Measurements from ENCODE around the gene IQCN.

DNA sequence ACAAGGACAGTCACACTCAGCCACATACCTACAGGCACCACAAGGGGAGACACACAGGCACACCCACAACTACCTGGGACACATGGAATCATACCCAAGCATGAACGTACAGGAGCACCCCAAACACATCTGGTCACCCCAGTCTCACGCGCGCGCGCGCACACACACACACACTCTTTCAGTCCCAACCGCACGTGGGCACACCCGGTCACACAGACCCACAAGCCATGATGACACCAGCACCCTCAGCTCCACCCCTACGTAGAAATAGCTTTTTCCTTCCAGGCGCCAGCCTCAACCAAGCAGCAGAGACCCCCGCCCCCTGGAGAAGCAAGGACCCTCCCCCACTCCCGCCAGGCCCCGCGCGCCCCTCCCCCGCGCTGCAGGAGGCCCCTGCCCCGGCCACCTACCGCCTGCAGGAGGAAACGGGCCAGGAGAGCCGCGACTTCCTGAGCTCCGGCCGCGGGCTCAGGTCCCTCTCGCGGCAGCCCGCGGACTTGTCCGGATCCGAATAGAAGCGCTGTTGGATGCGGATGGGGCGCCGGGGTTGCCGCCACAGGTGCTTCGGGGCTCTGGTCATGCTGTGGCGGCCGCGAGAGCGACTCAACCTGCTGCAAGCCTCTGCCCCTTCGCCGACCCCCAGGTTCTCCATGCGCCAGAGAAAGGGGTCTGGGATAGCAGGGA lies 41.6 kb downstream of the IQCN start:
- TF ChIP-seq TAF1 (IDR thresholded peaks at IDR 0.05; ENCODE audit: borderline replicate concordance, insufficient read depth, low read length) (no peak), SIN3A (IDR thresholded peaks at IDR 0.05; ENCODE audit: borderline replicate concordance, insufficient read depth, low read length) (no peak), POLR2AphosphoS5 (IDR thresholded peaks at IDR 0.05; ENCODE audit: low read depth, low read length) (no peak), REST (IDR thresholded peaks at IDR 0.05; ENCODE audit: insufficient read depth in 1 of 2, low read depth in 2 of 2, low read length in 2 of 2) (no peak)

Data from PFSK-1 (cell line).